GM21447 (cell line): ENCODE data around the gene COX4I1.

Experiments
- ATAC-seq: cut with Tn5 transposase; IDR thresholded peaks from one replicate; pipeline ENCODE4 v1.9.1; 2021; ENCODE audit not compliant: unreplicated experiment

The COX4I1 gene

GRCh38 chr16:85799497-85800320 lies at the start of gene COX4I1, which contains the start of gene EMC8:
Gene COX4I1, plus strand, starts transcription at chr16:85799695. Its CDS starts 1,511 bp downstream, at chr16:85801206.
Gene EMC8, minus strand, starts transcription at chr16:85799544. Its CDS starts 249 bp downstream, at chr16:85799295.
- peak; percentile 72 for ATAC-seq

GRCh38 chr16:85749771-85750145 lies 49.7 kb upstream of the COX4I1 start:
- no peak for ATAC-seq

- no peak for ATAC-seq
Observed at GRCh38 chr16:85750146-85750826, 49.2 kb upstream of the COX4I1 start.

- ATAC-seq = no peak
Observed at GRCh38 chr16:85750827-85751697, 48.4 kb upstream of the COX4I1 start, which contains the start of gene C16orf74. Gene C16orf74, minus strand, starts transcription at chr16:85751096. Its CDS starts 15,879 bp downstream, at chr16:85735217.

- no peak for ATAC-seq
Observed at GRCh38 chr16:85751698-85752501, 47.6 kb upstream of the COX4I1 start.

- no peak for ATAC-seq
Observed at GRCh38 chr16:85752511-85753420, 46.7 kb upstream of the COX4I1 start.

- no peak for ATAC-seq
Observed at GRCh38 chr16:85753559-85753958, 45.9 kb upstream of the COX4I1 start.

- no peak for ATAC-seq
Observed at GRCh38 chr16:85753976-85754375, 45.5 kb upstream of the COX4I1 start.

- ATAC-seq = no peak
Observed at GRCh38 chr16:85754413-85754812, 45.1 kb upstream of the COX4I1 start.

- peak; percentile 43 for ATAC-seq
Observed at GRCh38 chr16:85755929-85756768, 43.3 kb upstream of the COX4I1 start.

- ATAC-seq = no peak
Observed at GRCh38 chr16:85757341-85757822, 42.1 kb upstream of the COX4I1 start.

- ATAC-seq = no peak
Observed at GRCh38 chr16:85759136-85759535, 40.4 kb upstream of the COX4I1 start.

GRCh38 chr16:85759631-85760419 lies 39.7 kb upstream of the COX4I1 start:
- ATAC-seq = no peak

- ATAC-seq = no peak
Observed at GRCh38 chr16:85761861-85762260, 37.6 kb upstream of the COX4I1 start.

- ATAC-seq = no peak
Observed at GRCh38 chr16:85762970-85763369, 36.5 kb upstream of the COX4I1 start.

- ATAC-seq = no peak
Observed at GRCh38 chr16:85763616-85764015, 35.9 kb upstream of the COX4I1 start.

- no peak for ATAC-seq
Observed at GRCh38 chr16:85765211-85765610, 34.3 kb upstream of the COX4I1 start.
